ENCODE measurements around the gene SLC2A11.

The SLC2A11 gene, protein sequence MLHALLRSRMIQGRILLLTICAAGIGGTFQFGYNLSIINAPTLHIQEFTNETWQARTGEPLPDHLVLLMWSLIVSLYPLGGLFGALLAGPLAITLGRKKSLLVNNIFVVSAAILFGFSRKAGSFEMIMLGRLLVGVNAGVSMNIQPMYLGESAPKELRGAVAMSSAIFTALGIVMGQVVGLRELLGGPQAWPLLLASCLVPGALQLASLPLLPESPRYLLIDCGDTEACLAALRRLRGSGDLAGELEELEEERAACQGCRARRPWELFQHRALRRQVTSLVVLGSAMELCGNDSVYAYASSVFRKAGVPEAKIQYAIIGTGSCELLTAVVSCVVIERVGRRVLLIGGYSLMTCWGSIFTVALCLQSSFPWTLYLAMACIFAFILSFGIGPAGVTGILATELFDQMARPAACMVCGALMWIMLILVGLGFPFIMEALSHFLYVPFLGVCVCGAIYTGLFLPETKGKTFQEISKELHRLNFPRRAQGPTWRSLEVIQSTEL

DNA sequence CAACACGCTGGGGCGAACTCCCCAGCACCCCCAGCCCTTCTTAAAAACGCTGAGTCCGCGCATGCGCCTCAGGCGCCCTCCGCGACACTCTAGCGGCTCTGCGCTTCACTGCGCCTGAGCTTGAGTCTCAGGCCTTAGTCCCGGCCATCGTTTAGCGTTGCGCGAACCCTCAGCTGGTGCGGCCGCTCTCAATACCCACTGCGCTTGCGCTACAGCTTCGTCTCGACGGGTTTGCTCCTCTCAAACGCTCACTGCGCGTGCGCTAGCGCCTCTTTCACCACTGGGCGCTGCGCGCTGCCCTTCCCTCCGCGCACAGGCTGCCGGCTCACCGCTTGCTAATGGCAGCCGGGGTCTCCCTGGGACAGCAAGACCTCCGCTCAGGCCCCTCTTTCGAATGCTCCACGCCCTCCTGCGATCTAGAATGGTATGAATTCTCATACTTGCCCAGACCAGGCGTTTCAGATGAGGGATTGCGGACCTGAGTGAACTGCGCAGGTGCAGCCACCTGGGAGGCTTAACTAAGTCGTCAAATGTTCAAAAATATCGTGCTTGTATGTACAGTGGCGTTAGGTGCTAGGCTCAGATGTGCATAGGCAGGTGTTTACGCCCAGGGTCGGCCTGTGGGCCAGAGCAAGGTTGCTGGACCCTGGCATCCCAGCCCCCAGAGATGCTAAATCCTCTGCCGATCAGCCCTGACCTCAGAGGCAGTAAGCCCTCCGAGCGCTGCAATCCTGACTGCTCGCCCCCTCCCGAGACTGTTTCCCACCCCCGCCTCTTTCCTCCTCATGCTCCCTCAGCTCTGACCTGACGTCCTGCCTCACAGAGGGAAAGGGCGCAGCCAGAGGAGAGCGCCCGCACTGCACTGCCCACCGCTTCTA, at the start of gene SLC2A11:
Gene SLC2A11 (plus strand): TSS at position 270 of the 878 bp plus-strand sequence. CDS start 125 bp downstream, at position 395.
- DNase-seq: peak; percentile 96

DNA sequence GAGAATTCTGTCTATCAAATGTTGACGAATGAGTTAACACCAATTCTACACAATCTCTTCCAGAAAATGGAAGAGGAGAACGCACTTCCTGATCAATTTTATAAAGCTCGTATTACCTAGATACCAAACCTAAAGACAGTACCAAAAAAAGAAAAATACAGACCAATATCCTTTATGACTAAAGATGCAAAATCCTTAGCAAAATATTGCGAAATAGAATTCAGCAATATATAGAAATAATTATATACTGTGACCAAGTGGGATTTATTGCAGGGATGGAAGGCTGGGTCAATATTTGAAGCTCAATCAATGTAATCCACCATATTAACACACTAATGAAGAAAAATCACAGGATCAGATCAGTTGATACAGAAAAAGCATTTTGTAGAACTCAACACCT, 45.3 kb upstream of the SLC2A11 start:
- DNase-seq: no peak

DNA sequence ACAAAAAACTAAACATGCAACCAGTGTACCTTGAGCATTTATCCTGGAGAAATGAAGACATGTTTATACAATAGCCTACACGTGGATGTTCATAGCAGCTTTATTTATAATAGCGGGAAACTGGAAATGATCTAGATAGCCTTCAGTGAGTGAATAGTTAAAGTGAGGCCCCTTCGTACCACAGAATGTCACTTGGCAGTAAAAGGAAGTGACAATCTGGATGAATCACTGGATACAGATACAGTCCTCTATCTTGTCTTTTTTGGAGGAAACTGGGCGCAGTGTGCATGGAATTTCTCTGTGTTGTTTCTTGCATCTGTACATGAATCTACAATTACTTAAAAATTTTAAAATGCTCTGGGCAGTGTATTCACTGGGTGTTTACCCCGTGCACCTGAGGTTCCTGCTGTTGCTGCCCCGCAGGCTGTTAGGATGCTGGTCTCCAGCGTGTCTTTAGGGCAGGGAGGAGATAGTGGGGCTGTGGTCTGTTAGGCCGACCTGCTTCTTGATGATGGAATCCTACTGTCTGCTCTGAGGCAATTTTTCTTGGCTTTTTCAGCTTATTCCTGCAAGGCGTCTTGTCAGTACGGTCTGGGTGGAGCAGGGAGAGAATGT, 42.0 kb upstream of the SLC2A11 start:
- peak; percentile 39 to 50 for DNase-seq

DNA sequence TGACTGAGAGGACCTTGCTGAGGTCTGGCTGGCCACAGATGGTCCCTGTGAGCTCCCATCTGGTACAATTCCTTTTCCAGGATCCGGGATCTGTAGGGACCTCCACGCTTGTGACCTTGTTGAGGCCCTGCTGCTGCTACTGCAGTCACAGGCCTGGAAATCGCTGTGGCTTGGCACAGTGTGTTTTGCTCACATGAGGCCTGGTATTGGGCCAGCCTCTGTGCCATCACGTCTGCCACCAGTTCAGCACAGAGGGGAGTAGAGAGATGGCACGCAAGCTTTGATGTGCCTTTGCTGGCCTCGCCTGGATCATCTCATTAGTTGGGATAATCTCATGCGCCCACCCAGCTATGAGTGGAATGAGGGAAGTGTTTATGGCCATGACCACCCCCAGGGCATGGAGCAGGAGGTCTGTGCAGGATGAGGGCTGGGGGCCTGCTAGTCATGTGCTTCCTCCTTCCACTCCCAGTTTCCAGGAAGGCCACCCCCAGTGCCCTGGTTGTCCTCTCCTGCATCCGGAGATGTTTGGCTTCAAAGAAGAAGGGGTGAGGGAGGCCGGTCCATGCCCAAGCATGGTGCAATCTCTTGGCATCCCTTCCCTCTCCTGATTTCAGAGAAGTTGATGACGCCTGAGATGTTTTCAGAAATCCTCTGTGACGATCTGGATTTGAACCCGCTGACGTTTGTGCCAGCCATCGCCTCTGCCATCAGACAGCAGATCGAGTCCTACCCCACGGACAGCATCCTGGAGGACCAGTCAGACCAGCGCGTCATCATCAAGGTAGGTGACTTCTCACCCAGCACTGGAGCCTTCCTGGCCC, 41.3 kb upstream of the SLC2A11 start:
- no peak for DNase-seq

DNA sequence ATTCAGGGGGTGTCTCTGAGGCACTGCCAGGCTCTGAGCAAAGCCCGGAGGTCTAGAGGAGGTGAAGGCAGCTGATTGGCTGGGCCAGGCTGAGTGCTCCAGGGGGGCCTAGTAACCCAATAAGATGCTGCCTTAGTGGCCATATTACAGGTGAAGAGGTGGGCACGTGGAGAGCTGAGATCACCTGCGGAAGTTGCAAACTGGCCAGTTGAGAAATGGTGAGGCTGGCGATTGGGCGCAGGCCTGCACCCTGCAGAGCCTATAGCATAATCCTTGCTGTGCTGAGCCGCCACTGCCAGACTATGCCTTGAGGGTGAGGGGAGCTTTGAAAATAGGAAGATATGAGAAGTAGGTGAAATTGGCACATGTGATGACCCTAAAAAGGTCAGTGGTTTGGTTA, 40.5 kb upstream of the SLC2A11 start:
- no peak for DNase-seq

DNA sequence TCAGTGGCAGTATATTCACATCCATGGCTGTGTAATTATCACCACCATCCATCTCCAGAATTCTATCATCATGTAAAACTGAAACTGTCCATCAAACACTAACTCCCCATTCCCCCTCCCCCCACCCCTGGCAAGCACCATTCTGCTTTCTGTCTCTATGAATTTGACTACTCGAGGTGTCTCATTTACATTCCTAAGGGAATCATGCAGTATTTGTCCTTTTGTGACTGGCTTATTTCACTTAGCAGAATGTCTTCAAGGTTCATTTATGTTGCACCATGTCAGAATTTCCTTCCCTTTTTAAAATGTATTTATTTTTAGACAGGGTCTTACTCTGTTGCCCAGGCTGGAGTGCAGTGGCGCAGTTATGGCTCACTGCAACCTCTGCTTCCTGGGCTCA, 39.1 kb upstream of the SLC2A11 start:
- no peak for DNase-seq

DNA sequence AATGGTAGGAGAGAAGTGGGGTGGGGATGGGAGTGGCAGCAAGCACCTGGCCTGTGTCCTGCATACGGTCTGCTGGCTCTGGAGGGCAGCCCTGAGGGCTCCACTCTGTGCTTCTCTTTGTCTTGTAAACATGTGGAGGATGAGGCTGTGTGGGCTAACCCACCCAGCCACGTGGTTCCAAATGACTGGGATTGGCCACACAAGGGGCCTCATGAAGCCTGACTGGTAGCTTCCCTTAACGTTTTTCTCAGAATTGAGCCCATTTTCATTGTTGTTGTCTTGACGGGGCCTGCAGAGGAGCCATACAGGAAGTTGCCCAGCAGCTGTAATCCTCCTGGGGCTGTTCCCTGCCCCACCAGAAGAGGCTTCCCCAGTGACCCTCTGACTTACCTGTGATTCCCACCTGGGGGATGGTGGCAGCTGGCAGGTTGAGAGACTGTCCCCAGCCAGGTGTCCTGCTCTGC, 36.9 kb upstream of the SLC2A11 start:
- DNase-seq: no peak

DNA sequence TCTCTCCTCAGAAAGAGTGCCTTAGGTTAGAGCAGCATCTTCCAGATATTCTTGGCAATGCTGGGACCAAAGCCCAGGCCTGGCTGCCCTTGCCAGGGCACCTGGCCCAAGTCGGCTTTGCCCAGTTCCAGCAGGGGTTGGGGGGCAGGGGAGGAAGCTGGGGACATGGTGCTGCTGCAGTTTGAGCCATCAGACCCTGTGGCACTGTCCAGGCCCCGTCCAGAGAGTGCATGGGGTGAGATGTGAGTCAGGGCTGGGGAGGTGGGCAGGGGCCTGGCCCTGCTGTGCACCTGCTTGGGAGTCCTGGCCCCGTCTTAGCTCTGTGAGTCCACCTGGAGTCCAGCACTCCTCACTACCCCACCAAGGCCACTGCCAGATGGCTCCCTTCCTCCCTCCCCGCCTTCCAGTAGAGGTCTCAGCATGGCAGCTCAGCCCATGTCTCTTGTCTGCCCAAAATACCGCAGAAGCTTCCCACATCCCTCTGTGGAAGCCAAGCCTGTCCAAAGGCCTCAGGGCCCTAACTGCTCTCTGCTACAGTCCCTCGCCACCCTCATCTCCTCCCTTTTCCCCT, 35.5 kb upstream of the SLC2A11 start:
- DNase-seq: no peak

DNA sequence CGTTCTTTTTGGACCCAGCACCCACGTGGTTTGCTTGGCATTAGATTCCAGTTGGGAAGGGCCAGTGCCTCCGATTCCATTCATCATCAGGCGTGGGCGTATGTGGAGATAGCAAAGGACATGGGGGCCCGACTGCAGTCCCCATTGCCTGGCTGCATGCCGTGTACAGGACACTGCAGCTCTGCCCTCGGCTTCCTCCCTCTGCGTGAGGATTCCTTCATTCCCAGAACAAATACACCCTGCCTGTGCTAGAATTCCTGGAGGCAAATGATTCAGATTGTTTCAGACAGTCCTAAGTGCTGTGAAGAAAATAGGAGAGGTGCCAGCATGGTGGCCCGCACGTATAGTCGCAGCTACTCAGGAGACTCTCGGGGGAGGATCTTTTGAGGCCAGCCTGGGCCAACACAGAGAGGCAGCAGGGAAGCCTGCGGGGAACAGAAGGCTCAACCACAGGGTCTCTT, 34.3 kb upstream of the SLC2A11 start:
- DNase-seq: no peak

DNA sequence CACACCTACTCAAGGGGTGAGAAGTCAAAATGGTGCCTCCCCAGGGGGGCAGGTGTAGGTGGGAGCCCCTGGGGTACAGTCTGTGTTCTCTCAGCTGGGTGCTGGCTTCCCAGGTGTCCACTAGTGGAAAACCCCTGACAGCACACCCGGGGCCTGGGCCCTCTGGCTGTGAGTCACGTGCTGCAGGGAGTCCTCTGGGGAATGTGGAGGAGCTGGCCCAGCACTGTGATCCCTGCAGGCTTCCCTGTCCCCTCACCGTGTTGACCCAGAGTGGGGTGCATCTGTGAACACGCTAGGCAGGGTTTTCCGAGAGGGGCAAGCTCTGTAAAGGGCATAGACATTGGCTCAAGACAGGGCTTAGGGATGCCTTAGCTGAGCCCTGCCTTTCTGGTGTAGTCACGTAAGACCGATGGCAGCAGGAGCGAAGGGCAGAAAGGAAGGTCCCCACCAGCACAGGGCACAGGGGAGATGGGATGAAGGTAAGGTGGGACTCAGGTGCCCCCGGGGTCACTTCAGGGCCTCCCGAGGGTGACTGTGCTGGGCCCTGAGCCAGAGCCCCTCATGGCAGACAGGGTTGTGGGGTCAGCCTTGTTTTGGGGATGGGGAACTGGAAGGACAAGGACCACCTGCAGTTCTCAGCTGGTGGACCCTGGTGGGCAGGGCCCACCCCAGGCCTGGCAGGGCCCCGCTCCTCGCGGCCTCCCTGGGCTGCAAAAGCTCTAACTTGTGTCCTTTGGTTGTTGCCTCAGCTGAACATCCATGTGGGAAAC, 33.0 kb upstream of the SLC2A11 start:
- no peak for DNase-seq

DNA sequence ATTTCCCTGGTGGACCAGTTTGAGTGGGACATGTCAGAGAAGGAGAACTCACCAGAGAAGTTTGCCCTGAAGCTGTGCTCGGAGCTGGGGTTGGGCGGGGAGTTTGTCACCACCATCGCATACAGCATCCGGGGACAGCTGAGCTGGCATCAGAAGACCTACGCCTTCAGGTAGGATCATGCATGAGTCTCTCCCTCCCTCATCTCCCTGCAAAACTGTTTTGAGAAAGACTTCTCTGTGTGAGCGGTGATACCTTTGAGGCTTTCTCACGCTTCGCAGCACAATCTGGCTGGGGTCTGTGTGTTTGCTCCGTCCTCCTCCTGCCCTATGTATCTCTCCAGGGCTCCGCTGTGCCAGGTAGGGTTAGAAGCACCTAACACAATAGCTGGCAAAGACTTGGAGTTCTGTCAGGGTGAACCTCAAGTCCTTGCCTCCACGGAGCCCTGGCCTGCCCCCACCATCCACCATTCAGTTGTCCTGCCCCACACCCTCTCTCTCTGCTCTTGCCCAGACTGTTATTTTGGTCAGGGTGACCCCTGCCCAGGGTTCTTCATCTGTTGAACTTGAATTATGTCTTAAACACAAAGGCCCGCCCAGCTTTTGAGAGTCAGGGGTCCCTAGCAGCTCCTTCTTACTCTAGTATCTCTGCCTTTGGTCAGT, 32.3 kb upstream of the SLC2A11 start:
- DNase-seq: no peak

DNA sequence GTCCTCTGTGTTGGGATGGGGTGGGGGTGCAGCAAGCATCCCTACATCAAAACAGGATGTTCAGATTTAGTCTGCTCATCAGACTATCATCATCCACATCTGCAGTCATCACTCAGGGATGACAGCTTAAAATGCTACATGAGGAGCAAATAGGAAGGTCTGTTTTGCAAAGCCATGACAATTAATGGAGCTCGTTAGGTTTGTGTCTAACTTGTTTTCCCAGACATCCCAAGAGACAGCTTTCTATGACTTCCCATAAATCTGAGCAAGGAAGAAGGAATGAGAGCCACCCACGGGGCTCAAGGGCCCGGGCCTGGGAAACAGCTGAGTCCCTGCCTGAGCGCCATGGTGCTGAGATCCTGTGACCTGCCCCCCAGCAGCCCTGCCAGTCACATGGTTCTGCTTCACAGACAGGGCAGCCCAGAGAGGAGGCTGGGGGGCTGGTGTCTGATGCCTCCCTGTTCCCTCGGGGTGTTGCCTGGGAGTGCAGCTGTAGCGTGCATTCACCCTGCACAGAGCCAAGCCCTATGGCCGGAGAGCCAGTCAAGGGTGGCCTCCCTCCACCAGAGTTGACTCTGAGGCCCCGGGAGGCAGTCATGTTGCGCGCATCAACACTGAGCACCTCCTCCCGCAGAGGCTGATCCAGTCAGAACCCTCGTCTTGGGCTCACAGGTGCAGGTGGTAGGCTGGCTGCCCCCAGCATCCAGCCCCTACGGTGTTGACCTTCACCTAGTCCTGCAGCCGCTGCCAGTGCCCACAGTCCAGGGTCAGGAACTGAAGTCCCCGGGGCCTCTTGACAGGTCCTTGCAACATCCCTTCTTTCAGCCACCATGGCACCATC, 30.9 kb upstream of the SLC2A11 start:
- no peak for DNase-seq

DNA sequence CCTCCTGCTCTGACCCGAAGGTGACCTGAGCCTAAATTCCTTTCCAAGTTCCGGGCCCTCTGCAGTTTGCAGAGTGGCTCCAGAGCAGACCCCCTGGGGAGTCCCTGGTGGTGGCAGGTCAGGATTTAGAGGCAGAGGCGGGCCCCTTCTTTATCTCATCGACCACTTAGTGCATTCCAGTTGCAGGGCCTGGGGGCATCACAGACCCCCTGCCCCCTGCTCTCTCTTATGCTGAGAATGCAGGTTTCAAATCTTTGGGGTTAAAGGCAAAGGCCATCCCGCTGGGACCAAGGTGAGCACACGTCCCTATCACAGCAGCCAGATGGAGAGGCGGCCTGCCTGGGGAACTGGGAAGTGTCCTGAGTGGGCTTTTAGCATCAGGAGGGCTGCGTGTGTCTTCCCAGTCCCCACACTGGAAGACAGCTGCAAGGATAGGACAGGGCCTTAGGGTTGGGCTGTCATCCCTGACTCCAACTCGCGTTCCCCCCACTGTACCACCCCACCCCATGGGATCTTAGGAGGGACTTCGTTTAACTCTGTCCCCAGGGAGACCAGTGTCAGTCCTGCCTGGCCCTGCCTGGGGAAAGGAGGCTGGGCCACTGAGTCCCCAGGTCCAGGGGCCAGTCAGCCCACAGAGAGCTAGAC, 30.2 kb upstream of the SLC2A11 start:
- DNase-seq: no peak

DNA sequence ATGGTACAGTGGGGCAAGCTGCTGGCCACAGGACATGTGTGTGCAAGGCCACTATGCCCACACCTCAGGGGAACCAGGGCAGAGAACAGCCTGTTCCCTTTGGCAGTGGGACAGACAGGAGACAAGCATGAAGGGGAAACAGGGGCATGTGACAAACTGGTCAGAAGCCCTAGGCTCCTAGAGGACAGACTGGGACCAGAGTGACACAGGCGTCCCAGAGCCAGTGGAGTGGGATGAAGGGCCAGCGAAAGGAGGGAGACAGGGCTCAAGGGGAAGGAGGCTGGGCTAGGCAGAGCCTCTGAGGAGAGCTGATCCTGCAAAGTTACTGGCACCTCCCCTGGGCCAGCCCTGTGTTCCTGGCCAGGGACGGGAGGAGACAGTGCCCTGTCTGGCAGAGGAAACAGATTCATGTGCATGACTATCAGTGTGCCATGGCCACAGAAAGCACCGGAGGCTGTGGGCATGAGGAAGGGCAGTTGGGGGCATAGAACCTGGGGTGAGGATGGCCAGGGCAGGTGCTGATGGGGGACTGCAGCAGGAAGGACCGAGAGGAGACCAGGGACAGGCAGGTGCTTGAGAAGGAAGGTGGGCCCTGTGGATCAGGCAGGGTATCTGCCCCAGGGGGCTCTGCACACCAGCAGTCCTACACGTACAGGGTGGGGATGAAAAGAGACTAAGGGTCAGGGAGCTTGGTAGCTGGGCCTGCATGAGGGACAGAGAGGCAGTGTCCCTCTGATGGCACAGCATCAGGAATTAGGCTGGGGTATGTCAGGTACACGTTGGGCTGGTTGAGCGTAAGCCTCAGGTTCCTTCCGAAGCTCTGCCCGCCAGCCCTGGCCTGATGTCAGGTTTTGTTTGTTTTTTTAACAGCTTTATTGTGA, 28.6 kb upstream of the SLC2A11 start:
- no peak for DNase-seq

DNA sequence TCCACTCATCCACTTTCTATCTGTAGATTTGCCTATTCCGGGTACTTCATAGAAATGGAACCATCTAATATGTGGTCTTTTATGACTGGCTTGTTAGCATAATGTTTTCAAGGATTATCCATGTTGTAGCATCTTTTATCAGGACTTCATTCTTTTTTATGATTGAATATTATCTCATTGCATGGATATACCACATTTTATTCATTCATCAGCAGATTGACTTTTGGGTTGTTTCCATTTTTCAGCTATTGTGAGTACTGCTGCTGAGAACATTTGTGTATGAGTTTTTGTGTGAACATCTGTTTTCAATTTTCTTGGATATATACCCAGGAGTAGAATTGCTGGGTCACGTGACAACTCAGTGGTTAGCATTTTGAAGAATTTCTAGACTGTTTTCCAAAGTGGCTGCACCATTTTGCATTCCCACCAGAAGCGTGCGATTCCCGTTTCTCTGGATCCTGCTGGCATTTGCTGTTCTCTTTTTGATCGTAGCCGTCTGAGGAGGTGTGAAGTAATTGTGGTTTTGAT, 27.8 kb upstream of the SLC2A11 start:
- no peak for DNase-seq

DNA sequence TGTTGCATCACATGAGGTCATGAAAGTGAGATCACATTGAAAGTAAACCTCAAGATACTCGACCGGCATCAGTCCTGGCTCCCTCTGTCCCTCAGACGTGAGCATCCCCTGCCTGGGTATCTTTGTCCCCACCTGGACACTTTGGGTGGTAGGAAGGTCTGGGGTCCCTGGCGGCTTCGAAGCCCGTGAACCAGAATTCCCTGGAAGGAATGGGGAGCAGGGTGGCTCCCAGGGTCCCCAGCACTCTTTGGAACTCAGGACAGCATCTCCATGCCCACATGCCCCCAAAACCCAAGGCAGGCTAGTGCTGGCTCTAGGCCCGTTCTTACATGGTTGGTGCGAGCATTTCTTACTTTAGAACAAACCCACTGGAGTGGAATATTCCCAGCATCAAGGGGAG, 26.4 kb upstream of the SLC2A11 start:
- no peak for DNase-seq

DNA sequence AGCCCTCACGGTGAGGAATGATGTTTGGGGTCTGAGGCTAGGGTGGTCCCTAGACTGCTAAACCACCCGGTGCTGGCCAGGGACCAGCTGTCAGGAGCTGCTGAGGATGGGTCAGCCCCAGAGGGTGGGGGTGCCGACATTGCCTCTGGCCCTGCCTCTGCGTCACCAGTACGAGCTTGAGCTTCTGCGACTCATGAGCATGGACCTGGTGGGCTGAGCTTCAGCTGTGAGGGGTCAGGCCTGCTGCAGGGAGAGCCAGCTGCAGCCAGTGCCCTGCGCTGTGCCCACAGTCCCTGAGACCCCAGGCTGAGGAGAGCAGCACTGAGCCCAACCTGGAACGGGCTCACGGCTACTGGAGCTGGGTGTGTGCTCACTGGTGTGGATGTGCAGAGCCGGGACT, 25.9 kb upstream of the SLC2A11 start:
- DNase-seq: no peak
